Vagina (tissue), 2 donors: ENCODE measurements around the gene AHI1.

Experiments
- POLR2A ChIP-seq, 2 donors: fragments of 450-650 bp; IDR thresholded peaks; one replicate each; pipeline ENCODE4 v1.6.1; 2017; ENCODE audit warnings: antibody characterized with exemption in 2 of 2, mild to moderate bottlenecking in 2 of 2, moderate library complexity in 2 of 2
- TF ChIP-seq, protein P1 (sequence below), 3 experiments: fragments of 450-650 bp in 2 of 3; fragments of 200-600 bp in 1 of 3; sonication (generic) in 1 of 3; IDR thresholded peaks; one replicate each; pipeline ENCODE4 v1.5.1; 2017 to 2019; ENCODE audit warnings: antibody characterized with exemption in 3 of 3, mild to moderate bottlenecking in 2 of 3, moderate library complexity in 2 of 3

DNA sequence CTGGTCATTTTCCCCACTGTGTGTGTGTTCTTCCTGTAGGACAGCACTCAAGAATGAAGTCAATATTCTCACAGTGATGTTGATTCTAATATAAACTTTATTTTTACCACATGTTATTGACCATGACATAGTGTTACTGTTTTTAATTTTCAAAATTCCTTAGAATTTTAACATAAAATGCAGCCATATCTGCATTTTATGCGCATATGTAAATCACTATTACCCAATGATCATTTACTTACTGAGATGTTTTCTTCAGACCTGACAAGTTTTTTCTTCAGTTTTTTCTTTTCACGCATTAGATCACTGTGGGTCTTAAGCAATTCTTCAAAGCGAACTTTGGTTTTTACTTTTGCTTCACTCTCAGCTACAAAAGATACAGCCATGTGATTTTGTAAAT lies 7.2 kb downstream of the AHI1 start:
- TF ChIP-seq, protein P1, sequence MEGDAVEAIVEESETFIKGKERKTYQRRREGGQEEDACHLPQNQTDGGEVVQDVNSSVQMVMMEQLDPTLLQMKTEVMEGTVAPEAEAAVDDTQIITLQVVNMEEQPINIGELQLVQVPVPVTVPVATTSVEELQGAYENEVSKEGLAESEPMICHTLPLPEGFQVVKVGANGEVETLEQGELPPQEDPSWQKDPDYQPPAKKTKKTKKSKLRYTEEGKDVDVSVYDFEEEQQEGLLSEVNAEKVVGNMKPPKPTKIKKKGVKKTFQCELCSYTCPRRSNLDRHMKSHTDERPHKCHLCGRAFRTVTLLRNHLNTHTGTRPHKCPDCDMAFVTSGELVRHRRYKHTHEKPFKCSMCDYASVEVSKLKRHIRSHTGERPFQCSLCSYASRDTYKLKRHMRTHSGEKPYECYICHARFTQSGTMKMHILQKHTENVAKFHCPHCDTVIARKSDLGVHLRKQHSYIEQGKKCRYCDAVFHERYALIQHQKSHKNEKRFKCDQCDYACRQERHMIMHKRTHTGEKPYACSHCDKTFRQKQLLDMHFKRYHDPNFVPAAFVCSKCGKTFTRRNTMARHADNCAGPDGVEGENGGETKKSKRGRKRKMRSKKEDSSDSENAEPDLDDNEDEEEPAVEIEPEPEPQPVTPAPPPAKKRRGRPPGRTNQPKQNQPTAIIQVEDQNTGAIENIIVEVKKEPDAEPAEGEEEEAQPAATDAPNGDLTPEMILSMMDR (IDR thresholded peaks at IDR 0.05), result no peak
- TF ChIP-seq POLR2A (IDR thresholded peaks at IDR 0.05), result no peak
